HepG2 (cell line): ENCODE data around the gene KLHL8. TPM values are rescaled to one million over a fixed set of nuclear protein-coding genes. Genes with fewer than 3 reads are reported as not detected.

Experiments
- DMAP1 ChIP-seq: IDR thresholded peaks from 2 replicates; pipeline ENCODE4 v1.6.1; 2016
- PAXIP1 ChIP-seq: sonication (generic); formaldehyde crosslinking; conservative IDR thresholded peaks from 2 replicates; pipeline ENCODE4 v1.4.0; 2020; ENCODE audit warnings: mild to moderate bottlenecking, missing genetic modification reagents, moderate library complexity
- SMAD9 ChIP-seq: sonication (generic); formaldehyde crosslinking; IDR thresholded peaks from 2 replicates; pipeline ENCODE4 v1.5.1; 2020; ENCODE audit warnings: mild to moderate bottlenecking, missing genetic modification reagents
- ZNF30 ChIP-seq: sonication (generic); formaldehyde crosslinking; IDR thresholded peaks from 2 replicates; pipeline ENCODE4 v1.5.0; 2020; ENCODE audit warnings: mild to moderate bottlenecking, missing genetic modification reagents
- ZNF775 ChIP-seq: sonication (generic); formaldehyde crosslinking; IDR thresholded peaks from 2 replicates; pipeline ENCODE4 v1.4.0; 2020; ENCODE audit warnings: missing genetic modification reagents, mild to moderate bottlenecking, moderate library complexity, borderline replicate concordance
- polyA plus RNA-seq, 8 experiments: library from polyadenylated mRNA; depleted of rRNA in 3 of 8; stranded (reverse) in 7 of 8; unstranded in 1 of 8; fragments of >200 nt; fragmentation: Illumina TruSeq in 4 of 8; extraction: Trizol in 4 of 8; gene quantifications; 2 replicates each; pipeline versions ENCODE4 v1.2.1 to v1.2.3, GENCODE V29; 2011 to 2016; ENCODE audit warnings: low read depth in 4 of 8, missing spikeins in 1 of 8, mixed read lengths in 1 of 8; ENCODE audit not compliant: insufficient read depth in 1 of 8
- total RNA-seq, 5 experiments: library from RNA; depleted of rRNA; stranded (reverse); fragments of >200 nt; fragmentation: Illumina TruSeq; extraction: Trizol; gene quantifications; 2 replicates each; pipeline ENCODE4 v1.2.3, GENCODE V29; 2016; ENCODE audit warnings: low read depth in 1 of 5
- TF ChIP-seq, protein P1 (sequence below): sonication (generic); formaldehyde crosslinking; IDR thresholded peaks from 2 replicates; pipeline ENCODE4 v1.4.0; 2020; ENCODE audit warnings: missing genetic modification reagents, borderline replicate concordance
- TF ChIP-seq, protein P2 (sequence below): conservative IDR thresholded peaks from 2 replicates; pipeline ENCODE4 v1.6.1; 2018; ENCODE audit warnings: missing genetic modification reagents
- TF ChIP-seq, protein P3 (sequence below): sonication (generic); formaldehyde crosslinking; conservative IDR thresholded peaks from 2 replicates; pipeline ENCODE4 v1.8.0; 2022; ENCODE audit warnings: low read depth, missing genetic modification reagents
- TF ChIP-seq, protein P4 (sequence below): sonication (generic); formaldehyde crosslinking; IDR thresholded peaks from 2 replicates; pipeline ENCODE4 v1.4.0; 2020; ENCODE audit warnings: missing genetic modification reagents

The KLHL8 gene
- total and polyA plus RNA-seq, 2 of the 13 experiments (the other 11 are each of a cell fraction or from before 2014, with no cell fraction given) = 2.8 to 11.7 TPM

- TF ChIP-seq, protein P1, sequence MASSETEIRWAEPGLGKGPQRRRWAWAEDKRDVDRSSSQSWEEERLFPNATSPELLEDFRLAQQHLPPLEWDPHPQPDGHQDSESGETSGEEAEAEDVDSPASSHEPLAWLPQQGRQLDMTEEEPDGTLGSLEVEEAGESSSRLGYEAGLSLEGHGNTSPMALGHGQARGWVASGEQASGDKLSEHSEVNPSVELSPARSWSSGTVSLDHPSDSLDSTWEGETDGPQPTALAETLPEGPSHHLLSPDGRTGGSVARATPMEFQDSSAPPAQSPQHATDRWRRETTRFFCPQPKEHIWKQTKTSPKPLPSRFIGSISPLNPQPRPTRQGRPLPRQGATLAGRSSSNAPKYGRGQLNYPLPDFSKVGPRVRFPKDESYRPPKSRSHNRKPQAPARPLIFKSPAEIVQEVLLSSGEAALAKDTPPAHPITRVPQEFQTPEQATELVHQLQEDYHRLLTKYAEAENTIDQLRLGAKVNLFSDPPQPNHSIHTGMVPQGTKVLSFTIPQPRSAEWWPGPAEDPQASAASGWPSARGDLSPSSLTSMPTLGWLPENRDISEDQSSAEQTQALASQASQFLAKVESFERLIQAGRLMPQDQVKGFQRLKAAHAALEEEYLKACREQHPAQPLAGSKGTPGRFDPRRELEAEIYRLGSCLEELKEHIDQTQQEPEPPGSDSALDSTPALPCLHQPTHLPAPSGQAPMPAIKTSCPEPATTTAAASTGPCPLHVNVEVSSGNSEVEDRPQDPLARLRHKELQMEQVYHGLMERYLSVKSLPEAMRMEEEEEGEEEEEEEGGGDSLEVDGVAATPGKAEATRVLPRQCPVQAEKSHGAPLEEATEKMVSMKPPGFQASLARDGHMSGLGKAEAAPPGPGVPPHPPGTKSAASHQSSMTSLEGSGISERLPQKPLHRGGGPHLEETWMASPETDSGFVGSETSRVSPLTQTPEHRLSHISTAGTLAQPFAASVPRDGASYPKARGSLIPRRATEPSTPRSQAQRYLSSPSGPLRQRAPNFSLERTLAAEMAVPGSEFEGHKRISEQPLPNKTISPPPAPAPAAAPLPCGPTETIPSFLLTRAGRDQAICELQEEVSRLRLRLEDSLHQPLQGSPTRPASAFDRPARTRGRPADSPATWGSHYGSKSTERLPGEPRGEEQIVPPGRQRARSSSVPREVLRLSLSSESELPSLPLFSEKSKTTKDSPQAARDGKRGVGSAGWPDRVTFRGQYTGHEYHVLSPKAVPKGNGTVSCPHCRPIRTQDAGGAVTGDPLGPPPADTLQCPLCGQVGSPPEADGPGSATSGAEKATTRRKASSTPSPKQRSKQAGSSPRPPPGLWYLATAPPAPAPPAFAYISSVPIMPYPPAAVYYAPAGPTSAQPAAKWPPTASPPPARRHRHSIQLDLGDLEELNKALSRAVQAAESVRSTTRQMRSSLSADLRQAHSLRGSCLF (CRISPR knock-in tag) = no peak
- TF ChIP-seq, protein P2, sequence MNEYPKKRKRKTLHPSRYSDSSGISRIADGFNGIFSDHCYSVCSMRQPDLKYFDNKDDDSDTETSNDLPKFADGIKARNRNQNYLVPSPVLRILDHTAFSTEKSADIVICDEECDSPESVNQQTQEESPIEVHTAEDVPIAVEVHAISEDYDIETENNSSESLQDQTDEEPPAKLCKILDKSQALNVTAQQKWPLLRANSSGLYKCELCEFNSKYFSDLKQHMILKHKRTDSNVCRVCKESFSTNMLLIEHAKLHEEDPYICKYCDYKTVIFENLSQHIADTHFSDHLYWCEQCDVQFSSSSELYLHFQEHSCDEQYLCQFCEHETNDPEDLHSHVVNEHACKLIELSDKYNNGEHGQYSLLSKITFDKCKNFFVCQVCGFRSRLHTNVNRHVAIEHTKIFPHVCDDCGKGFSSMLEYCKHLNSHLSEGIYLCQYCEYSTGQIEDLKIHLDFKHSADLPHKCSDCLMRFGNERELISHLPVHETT (CRISPR knock-in tag) = no peak
- TF ChIP-seq, protein P3, sequence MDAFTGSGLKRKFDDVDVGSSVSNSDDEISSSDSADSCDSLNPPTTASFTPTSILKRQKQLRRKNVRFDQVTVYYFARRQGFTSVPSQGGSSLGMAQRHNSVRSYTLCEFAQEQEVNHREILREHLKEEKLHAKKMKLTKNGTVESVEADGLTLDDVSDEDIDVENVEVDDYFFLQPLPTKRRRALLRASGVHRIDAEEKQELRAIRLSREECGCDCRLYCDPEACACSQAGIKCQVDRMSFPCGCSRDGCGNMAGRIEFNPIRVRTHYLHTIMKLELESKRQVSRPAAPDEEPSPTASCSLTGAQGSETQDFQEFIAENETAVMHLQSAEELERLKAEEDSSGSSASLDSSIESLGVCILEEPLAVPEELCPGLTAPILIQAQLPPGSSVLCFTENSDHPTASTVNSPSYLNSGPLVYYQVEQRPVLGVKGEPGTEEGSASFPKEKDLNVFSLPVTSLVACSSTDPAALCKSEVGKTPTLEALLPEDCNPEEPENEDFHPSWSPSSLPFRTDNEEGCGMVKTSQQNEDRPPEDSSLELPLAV (CRISPR knock-in tag) = no peak
- TF ChIP-seq, protein P4, sequence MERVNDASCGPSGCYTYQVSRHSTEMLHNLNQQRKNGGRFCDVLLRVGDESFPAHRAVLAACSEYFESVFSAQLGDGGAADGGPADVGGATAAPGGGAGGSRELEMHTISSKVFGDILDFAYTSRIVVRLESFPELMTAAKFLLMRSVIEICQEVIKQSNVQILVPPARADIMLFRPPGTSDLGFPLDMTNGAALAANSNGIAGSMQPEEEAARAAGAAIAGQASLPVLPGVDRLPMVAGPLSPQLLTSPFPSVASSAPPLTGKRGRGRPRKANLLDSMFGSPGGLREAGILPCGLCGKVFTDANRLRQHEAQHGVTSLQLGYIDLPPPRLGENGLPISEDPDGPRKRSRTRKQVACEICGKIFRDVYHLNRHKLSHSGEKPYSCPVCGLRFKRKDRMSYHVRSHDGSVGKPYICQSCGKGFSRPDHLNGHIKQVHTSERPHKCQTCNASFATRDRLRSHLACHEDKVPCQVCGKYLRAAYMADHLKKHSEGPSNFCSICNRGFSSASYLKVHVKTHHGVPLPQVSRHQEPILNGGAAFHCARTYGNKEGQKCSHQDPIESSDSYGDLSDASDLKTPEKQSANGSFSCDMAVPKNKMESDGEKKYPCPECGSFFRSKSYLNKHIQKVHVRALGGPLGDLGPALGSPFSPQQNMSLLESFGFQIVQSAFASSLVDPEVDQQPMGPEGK (CRISPR knock-in tag) = no peak
- TF ChIP-seq SMAD9 (CRISPR knock-in tag) = no peak
- no peak for TF ChIP-seq PAXIP1 (CRISPR knock-in tag)
- TF ChIP-seq ZNF30 = no peak
- no peak for TF ChIP-seq ZNF775 (CRISPR knock-in tag)
- no peak for TF ChIP-seq DMAP1 (CRISPR knock-in tag)
These were observed 39.7 kb downstream of the KLHL8 start (continued) for GRCh38 chr4:87180767-87181166.
